ENCODE measurements around the gene FTCD.
"Not testable (repeated sequence)": the region's sequence is repeated elsewhere in the genome, so short reads cannot be mapped to it uniquely, and the experiment has no call there.

FTCD gene

GRCh38 chr21:46176443-46177129, 21.2 kb upstream of the FTCD start:
- H3K9me3 ChIP-seq (replicated peaks; ENCODE audit: low read length); H3K4me2 ChIP-seq (ENCODE audit: low read length); H3K27me3 ChIP-seq (ENCODE audit: control insufficient read depth, insufficient read depth, low read length); H3K4me1 ChIP-seq (ENCODE audit: control insufficient read depth, insufficient read depth, low read length); H3K36me3 ChIP-seq (ENCODE audit: insufficient read depth, low read length); H3K4me3 ChIP-seq (ENCODE audit: low read length); H3K9ac ChIP-seq (ENCODE audit: low read depth, low read length): not testable (repeated sequence)

GRCh38 chr21:46173573-46173972, 18.2 kb upstream of the FTCD start:
- no peaks in the 10 kb centered on the region for H3K27me3 ChIP-seq (ENCODE audit: control insufficient read depth, insufficient read depth, low read length)
- H3K4me2 ChIP-seq (ENCODE audit: low read length) = no peak overlapping the region
- H3K4me3 ChIP-seq (ENCODE audit: low read length) = no peak overlapping the region
- peaks cover 5% of the 10 kb centered on the region for H3K9me3 ChIP-seq (replicated peaks; ENCODE audit: low read length)
- H3K9ac ChIP-seq (ENCODE audit: low read depth, low read length) = no peak overlapping the region
- no peaks in the 10 kb centered on the region for H3K4me1 ChIP-seq (ENCODE audit: control insufficient read depth, insufficient read depth, low read length)
- H3K36me3 ChIP-seq (ENCODE audit: insufficient read depth, low read length) = no peaks in the 10 kb centered on the region

GRCh38 chr21:46172863-46173528, 17.6 kb upstream of the FTCD start:
- H3K9ac ChIP-seq (ENCODE audit: low read depth, low read length) = no peak overlapping the region
- H3K4me1 ChIP-seq (ENCODE audit: control insufficient read depth, insufficient read depth, low read length) = no peaks in the 10 kb centered on the region
- H3K4me2 ChIP-seq (ENCODE audit: low read length) = no peak overlapping the region
- no peaks in the 10 kb centered on the region for H3K27me3 ChIP-seq (ENCODE audit: control insufficient read depth, insufficient read depth, low read length)
- H3K4me3 ChIP-seq (ENCODE audit: low read length) = no peak overlapping the region
- H3K9me3 ChIP-seq (replicated peaks; ENCODE audit: low read length) = peaks cover 5% of the 10 kb centered on the region
- no peaks in the 10 kb centered on the region for H3K36me3 ChIP-seq (ENCODE audit: insufficient read depth, low read length)

DNA sequence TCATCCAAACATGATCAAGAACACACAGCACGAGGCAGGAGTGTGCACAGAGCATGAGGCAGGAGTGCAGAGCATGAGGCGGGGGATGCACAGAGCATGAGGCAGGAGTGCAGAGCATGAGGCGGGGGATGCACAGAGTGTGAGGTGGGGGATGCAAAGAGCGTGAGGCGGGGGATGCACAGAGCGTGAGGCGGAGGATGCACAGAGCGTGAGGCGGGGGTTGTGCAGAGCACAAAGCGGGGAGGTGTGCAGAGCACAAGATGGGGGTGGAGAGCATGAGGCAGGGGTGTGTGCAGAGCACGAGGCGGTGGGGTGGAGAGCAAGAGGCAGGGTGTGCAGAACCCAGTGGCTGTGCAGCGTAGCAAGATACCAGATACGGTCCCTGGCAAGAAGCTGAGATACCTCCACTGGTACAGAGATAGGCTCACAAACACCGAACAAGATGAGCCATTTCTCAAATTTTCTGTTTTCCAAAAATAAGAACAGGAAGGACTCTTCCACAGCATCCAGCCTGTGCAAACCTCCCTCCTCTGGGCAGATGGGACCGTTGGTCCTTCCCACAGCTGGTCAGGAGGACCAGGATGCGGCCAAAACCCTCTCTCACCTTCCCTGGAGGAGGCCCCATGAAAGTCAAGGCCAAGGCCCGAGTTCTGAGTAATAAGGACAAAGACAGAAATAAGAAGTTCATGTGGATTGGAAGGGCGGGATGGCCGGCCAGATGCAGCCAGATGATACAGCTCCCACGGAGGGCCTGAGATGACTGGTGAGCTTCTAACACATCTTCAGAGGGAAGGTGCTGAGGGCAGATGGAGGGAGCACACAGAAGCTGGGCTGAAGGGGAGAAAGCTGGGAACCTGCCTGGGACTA, 16.9 kb upstream of the FTCD start:
- H3K9ac ChIP-seq (ENCODE audit: low read depth, low read length) = no peak overlapping the region
- H3K36me3 ChIP-seq (ENCODE audit: insufficient read depth, low read length) = no peaks in the 10 kb centered on the region
- no peak overlapping the region for H3K4me3 ChIP-seq (ENCODE audit: low read length)
- no peaks in the 10 kb centered on the region for H3K27me3 ChIP-seq (ENCODE audit: control insufficient read depth, insufficient read depth, low read length)
- H3K9me3 ChIP-seq (replicated peaks; ENCODE audit: low read length) = peaks cover 5% of the 10 kb centered on the region
- no peaks in the 10 kb centered on the region for H3K4me1 ChIP-seq (ENCODE audit: control insufficient read depth, insufficient read depth, low read length)
- no peak overlapping the region for H3K4me2 ChIP-seq (ENCODE audit: low read length)

DNA sequence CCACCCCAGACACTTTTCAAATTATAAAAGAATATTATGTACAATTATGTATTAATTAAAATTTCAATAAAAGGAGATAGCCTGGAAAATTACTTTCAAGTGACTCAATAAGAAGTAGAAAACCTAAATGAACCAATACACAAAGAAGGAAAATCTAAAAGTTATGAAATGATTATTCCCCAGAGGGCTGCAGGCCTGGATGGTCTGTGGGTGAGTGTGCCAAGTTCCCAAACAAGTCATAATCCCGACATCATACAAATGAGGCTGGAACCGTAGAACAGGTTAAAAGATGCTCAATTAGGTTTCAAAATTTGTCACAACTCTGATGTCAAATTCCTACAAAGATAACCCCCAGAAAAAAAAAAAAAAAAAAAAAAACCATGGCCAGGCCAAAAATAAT, 16.2 kb upstream of the FTCD start:
- no peaks in the 10 kb centered on the region for H3K36me3 ChIP-seq (ENCODE audit: insufficient read depth, low read length)
- no peak overlapping the region for H3K9ac ChIP-seq (ENCODE audit: low read depth, low read length)
- no peak overlapping the region for H3K4me3 ChIP-seq (ENCODE audit: low read length)
- H3K4me2 ChIP-seq (ENCODE audit: low read length) = no peak overlapping the region
- no peaks in the 10 kb centered on the region for H3K4me1 ChIP-seq (ENCODE audit: control insufficient read depth, insufficient read depth, low read length)
- peaks cover 2% of the 10 kb centered on the region for H3K9me3 ChIP-seq (replicated peaks; ENCODE audit: low read length)
- no peaks in the 10 kb centered on the region for H3K27me3 ChIP-seq (ENCODE audit: control insufficient read depth, insufficient read depth, low read length)

DNA sequence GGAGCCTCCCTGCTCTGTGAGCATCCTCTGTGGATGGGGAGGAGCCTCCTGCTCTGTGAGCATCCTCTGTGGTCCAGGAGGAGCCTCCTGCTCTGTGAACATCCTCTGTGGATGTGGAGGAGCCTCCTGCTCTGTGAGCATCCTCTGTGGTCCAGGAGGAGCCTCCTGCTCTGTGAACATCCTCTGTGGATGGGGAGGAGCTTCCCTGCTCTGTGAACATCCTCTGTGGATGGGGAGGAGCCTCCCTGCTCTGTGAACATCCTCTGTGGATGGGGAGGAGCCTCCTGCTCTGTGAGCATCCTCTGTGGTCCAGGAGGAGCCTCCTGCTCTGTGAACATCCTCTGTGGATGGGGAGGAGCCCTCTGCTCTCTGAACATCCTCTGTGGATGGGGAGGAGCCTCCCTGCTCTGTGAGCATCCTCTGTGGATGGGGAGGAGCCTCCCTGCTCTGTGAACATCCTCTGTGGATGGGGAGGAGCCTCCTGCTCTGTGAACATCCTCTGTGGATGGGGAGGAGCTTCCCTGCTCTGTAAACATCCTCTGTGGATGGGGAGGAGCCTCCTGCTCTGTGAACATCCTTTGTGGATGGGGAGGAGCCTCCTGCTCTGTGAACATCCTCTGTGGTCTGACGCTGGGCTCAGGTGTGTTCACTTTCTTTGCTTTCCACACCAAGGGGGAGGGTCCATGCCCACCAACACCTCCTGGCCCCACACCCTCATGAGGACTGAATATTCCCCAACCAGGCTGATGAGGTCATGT, 15.2 kb upstream of the FTCD start:
- not testable (repeated sequence) for H3K27me3 ChIP-seq (ENCODE audit: control insufficient read depth, insufficient read depth, low read length); H3K9ac ChIP-seq (ENCODE audit: low read depth, low read length); H3K4me2 ChIP-seq (ENCODE audit: low read length); H3K9me3 ChIP-seq (replicated peaks; ENCODE audit: low read length); H3K4me1 ChIP-seq (ENCODE audit: control insufficient read depth, insufficient read depth, low read length); H3K4me3 ChIP-seq (ENCODE audit: low read length); H3K36me3 ChIP-seq (ENCODE audit: insufficient read depth, low read length)

- Histone ChIP-seq H3K4me2 (ENCODE audit: low read length) (no peak overlapping the region), H3K27me3 (ENCODE audit: control insufficient read depth, insufficient read depth, low read length) (no peaks in the 10 kb centered on the region), H3K36me3 (ENCODE audit: insufficient read depth, low read length) (no peaks in the 10 kb centered on the region), H3K4me1 (ENCODE audit: control insufficient read depth, insufficient read depth, low read length) (no peaks in the 10 kb centered on the region), H3K4me3 (ENCODE audit: low read length) (no peak overlapping the region), H3K9ac (ENCODE audit: low read depth, low read length) (no peak overlapping the region), H3K9me3 (replicated peaks; ENCODE audit: low read length) (no peaks in the 10 kb centered on the region)
These were observed 13.4 kb upstream of the FTCD start for GRCh38 chr21:46168659-46169386.

DNA sequence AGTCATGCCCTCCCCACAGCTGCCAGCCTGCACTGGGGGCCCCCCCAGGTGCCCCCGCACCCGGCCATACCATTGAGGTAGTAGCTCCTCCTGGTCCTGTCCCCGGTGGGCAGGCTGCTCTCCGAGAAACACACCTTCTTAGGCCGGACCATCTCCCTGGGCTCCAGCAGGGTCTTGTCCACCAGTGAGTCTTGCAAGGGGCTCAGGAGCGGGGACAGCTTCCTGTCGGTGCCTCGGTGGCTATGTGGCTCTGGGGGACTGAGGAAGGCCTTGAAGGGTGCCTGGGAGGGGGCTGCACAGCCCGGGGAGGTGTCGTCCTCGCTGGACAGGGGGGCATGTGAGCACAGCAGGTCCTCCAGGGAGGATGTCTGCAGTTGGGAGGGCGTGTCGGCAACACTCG, 12.9 kb upstream of the FTCD start:
- Histone ChIP-seq H3K36me3 (ENCODE audit: insufficient read depth, low read length) (no peaks in the 10 kb centered on the region), H3K4me3 (ENCODE audit: low read length) (no peak overlapping the region), H3K4me2 (ENCODE audit: low read length) (no peak overlapping the region), H3K9ac (ENCODE audit: low read depth, low read length) (no peak overlapping the region), H3K9me3 (replicated peaks; ENCODE audit: low read length) (no peaks in the 10 kb centered on the region), H3K4me1 (ENCODE audit: control insufficient read depth, insufficient read depth, low read length) (no peaks in the 10 kb centered on the region), H3K27me3 (ENCODE audit: control insufficient read depth, insufficient read depth, low read length) (no peaks in the 10 kb centered on the region)

- no peaks in the 10 kb centered on the region for H3K27me3 ChIP-seq (ENCODE audit: control insufficient read depth, insufficient read depth, low read length)
- peaks cover under 1% of the 10 kb centered on the region for H3K36me3 ChIP-seq (ENCODE audit: insufficient read depth, low read length)
- no peak overlapping the region for H3K4me3 ChIP-seq (ENCODE audit: low read length)
- H3K4me2 ChIP-seq (ENCODE audit: low read length) = no peak overlapping the region
- H3K9ac ChIP-seq (ENCODE audit: low read depth, low read length) = no peak overlapping the region
- H3K9me3 ChIP-seq (replicated peaks; ENCODE audit: low read length) = no peaks in the 10 kb centered on the region
- no peaks in the 10 kb centered on the region for H3K4me1 ChIP-seq (ENCODE audit: control insufficient read depth, insufficient read depth, low read length)
These were observed 9.7 kb upstream of the FTCD start for GRCh38 chr21:46165098-46165497.

- Histone ChIP-seq H3K9ac (ENCODE audit: low read depth, low read length) (no peak overlapping the region), H3K9me3 (replicated peaks; ENCODE audit: low read length) (no peaks in the 10 kb centered on the region), H3K4me1 (ENCODE audit: control insufficient read depth, insufficient read depth, low read length) (no peaks in the 10 kb centered on the region), H3K4me3 (ENCODE audit: low read length) (no peak overlapping the region), H3K4me2 (ENCODE audit: low read length) (no peak overlapping the region), H3K36me3 (ENCODE audit: insufficient read depth, low read length) (peaks cover 4% of the 10 kb centered on the region), H3K27me3 (ENCODE audit: control insufficient read depth, insufficient read depth, low read length) (no peaks in the 10 kb centered on the region)
These were observed 8.0 kb upstream of the FTCD start for GRCh38 chr21:46163380-46163779.

Measured in skeletal muscle satellite cell (primary cell).